T-helper 2 cell (primary cell): ENCODE results near the gene CASP10.
"Not testable (repeated sequence)": the region's sequence is repeated elsewhere in the genome, so short reads cannot be mapped to it uniquely, and the experiment has no call there.

Experiments used
- DNase-seq, 5 experiments: peaks; one replicate each; pipeline versions ENCODE4 v3.0.0 to v3.0.0-alpha.2; 2012 to 2022
- total RNA-seq, 2 donors: gene quantifications; one replicate each; lab custom pipeline; 2026; lab: John Stamatoyannopoulos, UW

CASP10 gene
- total RNA-seq: 23.1 to 38.3 reads per million in 2 donors

- DNase-seq: peak in 2 of 5 experiments; percentile 56 to 81
These were observed at the start of gene CASP10 for GRCh38 chr2:201182650-201183364. TSS of gene CASP10 (plus strand) at chr2:201183141. CDS start at chr2:201185778, 2,637 bp downstream.

- no peak for DNase-seq
These were observed 47.6 kb upstream of the CASP10 start for GRCh38 chr2:201135386-201135785.

GRCh38 chr2:201136889-201137321 is 46.0 kb upstream of the CASP10 start:
- no peak for DNase-seq

GRCh38 chr2:201137505-201138400 is 45.2 kb upstream of the CASP10 start:
- no peak for DNase-seq

GRCh38 chr2:201138401-201138970 is 44.5 kb upstream of the CASP10 start:
- DNase-seq: no peak

- not testable (repeated sequence) for DNase-seq
These were observed 43.8 kb upstream of the CASP10 start for GRCh38 chr2:201138986-201139781.

GRCh38 chr2:201139836-201140604 is 42.9 kb upstream of the CASP10 start:
- no peak for DNase-seq

GRCh38 chr2:201144101-201145051 is 38.6 kb upstream of the CASP10 start:
- DNase-seq: no peak

- DNase-seq: no peak
These were observed 34.4 kb upstream of the CASP10 start for GRCh38 chr2:201148434-201148990.

GRCh38 chr2:201149064-201149820 is 33.7 kb upstream of the CASP10 start:
- no peak for DNase-seq

GRCh38 chr2:201149821-201150165 is 33.1 kb upstream of the CASP10 start:
- DNase-seq: not testable (repeated sequence)

GRCh38 chr2:201150454-201151020 is 32.4 kb upstream of the CASP10 start:
- DNase-seq: no peak

GRCh38 chr2:201151127-201151981 is 31.6 kb upstream of the CASP10 start:
- DNase-seq: no peak

GRCh38 chr2:201152517-201152916 is 30.4 kb upstream of the CASP10 start:
- no peak for DNase-seq

- no peak for DNase-seq
These were observed 29.7 kb upstream of the CASP10 start for GRCh38 chr2:201152999-201153815.

- DNase-seq: no peak
These were observed 28.1 kb upstream of the CASP10 start for GRCh38 chr2:201154615-201155399.
